ENCODE results near the gene APOF. TPM values are rescaled to one million over a fixed set of nuclear protein-coding genes. Genes with fewer than 3 reads are reported as not detected.

Gene APOF
- total and polyA plus RNA-seq, 9 of the 15 experiments (the other 6 are each of a cell fraction or from before 2014, with no cell fraction given): 0.09 to 0.15 (median 0.12) TPM; not detected in 5

- Histone ChIP-seq H3K4me1 (replicated peaks in 1 of 2; ENCODE audit: control insufficient read depth in 2 of 2, insufficient read depth in 2 of 2, low read length in 2 of 2) (peaks cover 0 to 8% of the 10 kb centered on the region in 2 experiments; a peak in 1 of 5 replicates), H2AFZ (ENCODE audit: low read depth, low read length) (no peak overlapping the region), H3K36me3 (ENCODE audit: control insufficient read depth, insufficient read depth, low read length) (peaks cover 28% of the 10 kb centered on the region), H3K4me3 (no peak overlapping the region), H3K27me3 (ENCODE audit: control insufficient read depth in 2 of 2, insufficient read depth in 2 of 2, low read length in 2 of 2) (no peaks in the 10 kb centered on the region), H3K27ac (ENCODE audit: extremely low read depth, low read depth, low read length) (no peak overlapping the region), H3K4me2 (ENCODE audit: insufficient read depth, low read length) (no peak overlapping the region), H3K79me2 (ENCODE audit: control insufficient read depth, insufficient read depth, low read length) (no peaks in the 10 kb centered on the region), H4K20me1 (replicated peaks; ENCODE audit: control insufficient read depth, insufficient read depth, low read length) (no peaks in the 10 kb centered on the region), H3K9ac (ENCODE audit: insufficient read depth in 1 of 2, low read depth in 2 of 2, low read length in 2 of 2) (peak overlapping the region in 1 of 2 experiments; percentile 72; a peak in 1 of 4 replicates), H3K9me3 (replicated peaks; ENCODE audit: control insufficient read depth, insufficient read depth, low read depth, low read length) (no peaks in the 10 kb centered on the region), H3K9me1 (ENCODE audit: control insufficient read depth, insufficient read depth, low read length) (no peaks in the 10 kb centered on the region)
- ATAC-seq (peak; percentile 9; the same call in 2 of the 3 replicates), FAIRE-seq (peak; percentile 6), DNase-seq (ENCODE audit: extremely low read depth in 1 of 4, low spot score in 3 of 4) (no peak)
- no TSS peak for BruUV-seq (replicated peaks)
- in situ Hi-C loops (cut with MboI) (no loop called here), intact Hi-C loops (cut with micrococcal nuclease) (no loop called here)
- WGBS (ENCODE audit: insufficient coverage, low coverage, missing lambda C conversion rate): 69% methylated on average over 6 of the region's 6 CpGs
- POLR2A ChIA-PET: interaction anchor here (0.7 to 1.4 kb wide), 10 partner anchors 9 to 52 kb away, joined by 3 to 5 read pairs (median 4); partner anchors contain the start of genes STAT2 and TIMELESS
- CTCF ChIA-PET (ENCODE audit: low intra/inter-chr PET ratio): no interaction called here
- peak; percentile 50; the same call in 1 of the 2 replicates for TF ChIP-seq POLR2G (IDR thresholded peaks at IDR 0.05; ENCODE audit: low read depth, low read length)
- no peak for TF ChIP-seq TARDBP (IDR thresholded peaks at IDR 0.05)
Observed at GRCh38 chr12:56411781-56412639, 49.4 kb upstream of the APOF start.

DNA sequence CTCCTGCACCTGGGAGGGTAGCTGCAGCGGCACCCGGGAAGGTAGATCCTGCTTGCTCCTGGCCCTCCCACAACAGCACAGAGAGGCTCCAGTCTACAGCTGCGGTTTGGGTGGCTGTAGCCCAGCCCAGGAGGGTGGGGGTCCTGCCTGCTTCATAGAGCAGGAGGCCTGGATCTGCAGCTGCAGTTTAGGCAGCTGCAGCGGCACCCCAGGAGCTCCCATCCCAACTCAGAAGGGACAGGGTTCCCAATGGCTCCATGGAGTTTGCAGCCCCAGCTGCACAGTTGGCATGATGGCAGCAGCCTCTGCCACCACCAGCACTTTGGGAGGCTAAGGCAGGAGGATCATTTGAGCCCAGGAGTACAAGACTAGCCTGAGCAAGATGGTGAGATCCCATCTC, 48.1 kb upstream of the APOF start:
- in situ Hi-C loops (cut with MboI): no loop called here
- Histone ChIP-seq H3K4me2 (ENCODE audit: insufficient read depth, low read length) (no peak overlapping the region), H2AFZ (ENCODE audit: low read depth, low read length) (no peak overlapping the region), H3K36me3 (ENCODE audit: control insufficient read depth, insufficient read depth, low read length) (peaks cover 16% of the 10 kb centered on the region; the same call in 2 of the 3 replicates), H3K27me3 (ENCODE audit: control insufficient read depth in 2 of 2, insufficient read depth in 2 of 2, low read length in 2 of 2) (no peaks in the 10 kb centered on the region), H4K20me1 (replicated peaks; ENCODE audit: control insufficient read depth, insufficient read depth, low read length) (no peaks in the 10 kb centered on the region), H3K79me2 (ENCODE audit: control insufficient read depth, insufficient read depth, low read length) (no peaks in the 10 kb centered on the region), H3K9ac (ENCODE audit: insufficient read depth in 1 of 2, low read depth in 2 of 2, low read length in 2 of 2) (peak overlapping the region in 1 of 2 experiments; percentile 50; a peak in 1 of 4 replicates), H3K9me1 (ENCODE audit: control insufficient read depth, insufficient read depth, low read length) (no peaks in the 10 kb centered on the region), H3K9me3 (replicated peaks; ENCODE audit: control insufficient read depth, insufficient read depth, low read depth, low read length) (no peaks in the 10 kb centered on the region), H3K4me3 (no peak overlapping the region), H3K27ac (ENCODE audit: extremely low read depth, low read depth, low read length) (no peak overlapping the region), H3K4me1 (replicated peaks in 1 of 2; ENCODE audit: control insufficient read depth in 2 of 2, insufficient read depth in 2 of 2, low read length in 2 of 2) (peaks cover 0 to 8% of the 10 kb centered on the region in 2 experiments; a peak in 1 of 5 replicates)
- 38% methylated on average over 4 of the region's 4 CpGs for WGBS (ENCODE audit: insufficient coverage, low coverage, missing lambda C conversion rate)
- no peak for DNase-seq (ENCODE audit: extremely low read depth in 1 of 4, low spot score in 3 of 4)
- no TSS peak for BruUV-seq (replicated peaks)
- FAIRE-seq: no peak
- ChIA-PET CTCF (ENCODE audit: low intra/inter-chr PET ratio) (no interaction called here), POLR2A (interaction anchor here (1.0 to 1.5 kb wide), 3 partner anchors 11 to 31 kb away, joined by 4 to 5 read pairs (median 4); no protein-coding TSS in a partner anchor)
- TF ChIP-seq COPS2 (conservative IDR thresholded peaks at IDR 0.05) (no peak), ZNF551 (CRISPR knock-in tag; IDR thresholded peaks at IDR 0.05) (no peak), KDM5B (IDR thresholded peaks at IDR 0.05; ENCODE audit: insufficient replicate concordance, low read depth, low read length) (no peak), HDAC3 (IDR thresholded peaks at IDR 0.05; ENCODE audit: borderline replicate concordance, partially characterized antibody) (no peak), BRF1 (IDR thresholded peaks at IDR 0.05; ENCODE audit: borderline replicate concordance, extremely low read depth, insufficient read length) (no peak), ZKSCAN8 (CRISPR knock-in tag; IDR thresholded peaks at IDR 0.05) (no peak)
- TF ChIP-seq, protein P1, sequence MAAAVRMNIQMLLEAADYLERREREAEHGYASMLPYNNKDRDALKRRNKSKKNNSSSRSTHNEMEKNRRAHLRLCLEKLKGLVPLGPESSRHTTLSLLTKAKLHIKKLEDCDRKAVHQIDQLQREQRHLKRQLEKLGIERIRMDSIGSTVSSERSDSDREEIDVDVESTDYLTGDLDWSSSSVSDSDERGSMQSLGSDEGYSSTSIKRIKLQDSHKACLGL (CRISPR knock-in tag; IDR thresholded peaks at IDR 0.05; ENCODE audit: borderline replicate concordance, poor library complexity, severe bottlenecking): no peak
- ATAC-seq: no peak
- intact Hi-C loops (cut with micrococcal nuclease): no loop called here

All from K562 (cell line).